H7 (cell line): Measurements from ENCODE around the gene ZSWIM9. TPM values are rescaled to one million over a fixed set of nuclear protein-coding genes. Genes with fewer than 3 reads are reported as not detected.

Experiments used
- DNase-seq: peaks from one replicate; pipeline ENCODE4 v3.0.0; 2012
- H3K27me3 ChIP-seq: 2 replicates; pipeline ENCODE4 v1.6.0; 2011; ENCODE audit warnings: mild to moderate bottlenecking, low read length; ENCODE audit not compliant: control insufficient read depth, insufficient read depth
- H3K36me3 ChIP-seq: replicated peaks from 2 replicates; pipeline ENCODE4 v1.5.1; 2011; ENCODE audit warnings: low read length; ENCODE audit not compliant: control insufficient read depth, insufficient read depth
- H3K4me3 ChIP-seq: 2 replicates; pipeline ENCODE4 v1.5.1; 2011; ENCODE audit warnings: low read depth, mild to moderate bottlenecking, control low read depth, low read length, moderate library complexity; ENCODE audit not compliant: insufficient read depth
- total RNA-seq: library from RNA; depleted of rRNA; stranded (reverse); fragments of >200 nt; shearing (Covaris generic); gene quantifications from 2 replicates; pipeline ENCODE4 v1.2.3, GENCODE V29; 2014; rRNA removed

Gene ZSWIM9
- 1.7 and 3.0 TPM in 2 replicates for total RNA-seq

GRCh38 chr19:48169939-48170803 is at the start of gene ZSWIM9, which contains the start of gene LIG1:
ZSWIM9 (plus strand) TSS chr19:48170680; CDS start chr19:48171803, 1,123 bp downstream.
LIG1 (minus strand) TSS chr19:48170344; CDS start chr19:48165566, 4,778 bp downstream.
- peak; percentile 98 for DNase-seq
- H3K36me3 ChIP-seq, result peaks cover 11% of the 10 kb centered on the region
- H3K4me3 ChIP-seq, result peak within 1 kb of the TSS; percentile 97
- H3K27me3 ChIP-seq, result no peaks in the 10 kb centered on the region

- DNase-seq, result no peak
- peaks cover 10% of the 10 kb centered on the region for H3K36me3 ChIP-seq
- no peaks in the 10 kb centered on the region for H3K27me3 ChIP-seq
- H3K4me3 ChIP-seq, result no peak overlapping the region
These were observed 49.4 kb upstream of the ZSWIM9 start for GRCh38 chr19:48121066-48121465.

GRCh38 chr19:48121909-48122371 is 48.5 kb upstream of the ZSWIM9 start:
- peaks cover 11% of the 10 kb centered on the region for H3K36me3 ChIP-seq
- no peaks in the 10 kb centered on the region for H3K27me3 ChIP-seq
- H3K4me3 ChIP-seq, result no peak overlapping the region
- no peak for DNase-seq

- Histone ChIP-seq H3K36me3 (peaks cover 11% of the 10 kb centered on the region), H3K27me3 (no peaks in the 10 kb centered on the region), H3K4me3 (no peak overlapping the region)
- no peak for DNase-seq
These were observed 48.1 kb upstream of the ZSWIM9 start for GRCh38 chr19:48122421-48122820.

- H3K36me3 ChIP-seq, result peaks cover 11% of the 10 kb centered on the region
- no peak for DNase-seq
These were observed 46.4 kb upstream of the ZSWIM9 start for GRCh38 chr19:48123907-48124651.

GRCh38 chr19:48127561-48127960 is 42.9 kb upstream of the ZSWIM9 start:
- no peak overlapping the region for H3K4me3 ChIP-seq
- peaks cover 20% of the 10 kb centered on the region for H3K36me3 ChIP-seq
- H3K27me3 ChIP-seq, result no peaks in the 10 kb centered on the region
- no peak for DNase-seq

More at GRCh38 chr19:48123907-48124651, 46.4 kb upstream of the ZSWIM9 start:
- Histone ChIP-seq H3K4me3 (no peak overlapping the region), H3K27me3 (no peaks in the 10 kb centered on the region)

GRCh38 chr19:48133094-48133493 is 37.4 kb upstream of the ZSWIM9 start:
- H3K27me3 ChIP-seq, result no peaks in the 10 kb centered on the region
- H3K4me3 ChIP-seq, result no peak overlapping the region
- DNase-seq, result no peak
- peaks cover 19% of the 10 kb centered on the region for H3K36me3 ChIP-seq

- no peaks in the 10 kb centered on the region for H3K27me3 ChIP-seq
- peak; percentile 87 for DNase-seq
- H3K4me3 ChIP-seq, result no peak overlapping the region
- H3K36me3 ChIP-seq, result peaks cover 22% of the 10 kb centered on the region
These were observed 35.1 kb upstream of the ZSWIM9 start for GRCh38 chr19:48135411-48135810.

GRCh38 chr19:48136547-48136946 is 33.9 kb upstream of the ZSWIM9 start:
- DNase-seq, result no peak
- Histone ChIP-seq H3K36me3 (peaks cover 15% of the 10 kb centered on the region), H3K27me3 (no peaks in the 10 kb centered on the region), H3K4me3 (no peak overlapping the region)

GRCh38 chr19:48137411-48137810 is 33.1 kb upstream of the ZSWIM9 start:
- DNase-seq, result no peak
- Histone ChIP-seq H3K36me3 (peaks cover 12% of the 10 kb centered on the region), H3K4me3 (no peak overlapping the region), H3K27me3 (no peaks in the 10 kb centered on the region)

- Histone ChIP-seq H3K36me3 (peaks cover 8% of the 10 kb centered on the region), H3K4me3 (no peak overlapping the region), H3K27me3 (no peaks in the 10 kb centered on the region)
- DNase-seq, result no peak
These were observed 31.4 kb upstream of the ZSWIM9 start for GRCh38 chr19:48139053-48139452.

- Histone ChIP-seq H3K36me3 (peaks cover 13% of the 10 kb centered on the region), H3K4me3 (no peak overlapping the region), H3K27me3 (no peaks in the 10 kb centered on the region)
- no peak for DNase-seq
These were observed 22.8 kb upstream of the ZSWIM9 start for GRCh38 chr19:48147597-48148175.

GRCh38 chr19:48148576-48148975 is 21.9 kb upstream of the ZSWIM9 start:
- H3K27me3 ChIP-seq, result no peaks in the 10 kb centered on the region
- peaks cover 12% of the 10 kb centered on the region for H3K36me3 ChIP-seq
- H3K4me3 ChIP-seq, result no peak overlapping the region
- DNase-seq, result no peak

- no peak overlapping the region for H3K4me3 ChIP-seq
- no peaks in the 10 kb centered on the region for H3K27me3 ChIP-seq
- DNase-seq, result no peak
- peaks cover 12% of the 10 kb centered on the region for H3K36me3 ChIP-seq
These were observed 21.1 kb upstream of the ZSWIM9 start for GRCh38 chr19:48149430-48149829.
